NCI-H2107 treated with DMSO at 0.1 percent for 48 hours (cell line): ENCODE data around the gene SP110.
"Not testable (repeated sequence)": the region's sequence is repeated elsewhere in the genome, so short reads cannot be mapped to it uniquely, and the experiment has no call there.

ENCODE experiments used
- DNase-seq: peaks from one replicate; lab custom pipeline; 2025; ENCODE audit not compliant: unreplicated experiment; lab: John Stamatoyannopoulos, UW

SP110 gene

GRCh38 chr2:230225486-230225885, 5.7 kb upstream of the SP110 start, which contains the start of gene SP140:
SP140 (plus strand) TSS chr2:230225736; CDS start chr2:230225845, 109 bp downstream.
- DNase-seq = no peak

DNA sequence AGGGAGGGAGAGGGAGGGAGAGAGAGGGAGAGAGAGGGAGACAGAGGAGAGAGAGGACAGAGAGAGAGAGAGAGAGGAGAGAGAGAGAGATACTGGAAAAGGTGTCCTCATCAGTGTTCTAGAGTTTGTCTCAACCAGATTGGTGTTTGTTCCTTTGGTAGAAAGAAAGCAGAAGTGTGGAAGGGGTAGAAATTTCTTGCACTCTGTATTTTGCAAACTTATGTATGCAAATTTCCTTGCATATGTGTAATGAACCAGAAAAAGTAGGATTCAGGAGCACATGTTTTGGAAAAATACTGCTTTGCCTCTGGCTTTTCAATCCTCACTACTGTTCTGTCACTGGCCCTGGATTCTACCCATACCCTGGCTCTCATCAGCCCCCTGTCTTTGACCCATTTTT, 4.7 kb upstream of the SP110 start:
- no peak for DNase-seq

GRCh38 chr2:230222829-230223228, 3.0 kb upstream of the SP110 start:
- not testable (repeated sequence) for DNase-seq

DNA sequence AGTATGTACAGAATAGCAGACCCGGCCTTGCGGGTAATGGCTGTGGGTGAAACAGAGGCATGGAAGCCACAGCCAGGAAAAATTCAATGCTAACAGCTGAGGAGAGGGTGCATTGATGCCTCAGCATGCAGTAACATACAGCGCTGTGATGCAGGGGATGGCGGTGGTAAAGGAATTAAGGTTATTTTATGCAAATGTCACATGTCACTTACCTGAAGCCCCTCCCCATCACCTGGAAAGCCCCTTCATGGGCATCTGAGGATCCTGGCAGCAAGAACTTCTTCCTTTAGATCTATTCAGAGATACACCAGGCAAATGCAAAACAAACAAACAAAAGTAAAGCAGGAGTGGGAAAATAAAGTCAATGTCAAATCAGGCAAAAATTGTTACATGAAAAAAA, 1.7 kb upstream of the SP110 start:
- DNase-seq = no peak

GRCh38 chr2:230220347-230220969, 674 bp upstream of the SP110 start:
- no peak for DNase-seq

GRCh38 chr2:230218421-230218820, 1.4 kb downstream of the SP110 start:
- no peak for DNase-seq

- DNase-seq = no peak
Observed at GRCh38 chr2:230217424-230217823, 2.4 kb downstream of the SP110 start.

GRCh38 chr2:230216489-230216888, 3.3 kb downstream of the SP110 start:
- no peak for DNase-seq

DNA sequence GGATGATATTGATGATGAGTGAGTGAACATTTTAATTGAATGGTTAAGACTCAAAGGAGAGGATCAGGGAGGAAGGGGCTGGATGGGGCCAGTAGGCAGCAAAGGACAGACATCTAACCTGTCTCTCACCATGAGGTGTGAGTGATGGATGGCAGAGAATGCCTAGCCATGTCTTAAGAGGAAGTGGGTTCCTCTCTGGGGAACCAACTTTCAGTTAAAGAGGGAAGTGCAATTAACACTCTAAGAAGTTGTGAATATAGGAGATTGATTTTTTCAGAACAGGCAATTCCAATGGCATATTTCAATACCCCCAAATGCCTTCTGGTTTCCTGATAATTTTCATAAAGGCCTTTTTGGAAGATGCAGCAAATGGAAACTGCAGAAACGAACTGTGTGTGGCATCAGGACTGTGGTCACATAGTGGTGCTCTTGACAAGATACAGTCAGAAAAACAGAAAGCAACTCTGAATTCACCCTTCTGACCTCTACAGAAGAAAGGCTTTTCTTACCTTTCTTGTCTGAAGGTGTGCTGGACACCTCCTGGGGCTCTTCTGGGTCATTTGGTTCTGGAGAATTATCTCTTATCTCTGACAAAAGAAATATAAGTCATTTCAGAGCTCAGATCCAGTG, 10.2 kb downstream of the SP110 start:
- no peak for DNase-seq

- no peak for DNase-seq
Observed at GRCh38 chr2:230208576-230208975, 11.2 kb downstream of the SP110 start.

- no peak for DNase-seq
Observed at GRCh38 chr2:230205721-230206120, 14.1 kb downstream of the SP110 start.

GRCh38 chr2:230205034-230205433, 14.8 kb downstream of the SP110 start:
- DNase-seq = no peak

DNA sequence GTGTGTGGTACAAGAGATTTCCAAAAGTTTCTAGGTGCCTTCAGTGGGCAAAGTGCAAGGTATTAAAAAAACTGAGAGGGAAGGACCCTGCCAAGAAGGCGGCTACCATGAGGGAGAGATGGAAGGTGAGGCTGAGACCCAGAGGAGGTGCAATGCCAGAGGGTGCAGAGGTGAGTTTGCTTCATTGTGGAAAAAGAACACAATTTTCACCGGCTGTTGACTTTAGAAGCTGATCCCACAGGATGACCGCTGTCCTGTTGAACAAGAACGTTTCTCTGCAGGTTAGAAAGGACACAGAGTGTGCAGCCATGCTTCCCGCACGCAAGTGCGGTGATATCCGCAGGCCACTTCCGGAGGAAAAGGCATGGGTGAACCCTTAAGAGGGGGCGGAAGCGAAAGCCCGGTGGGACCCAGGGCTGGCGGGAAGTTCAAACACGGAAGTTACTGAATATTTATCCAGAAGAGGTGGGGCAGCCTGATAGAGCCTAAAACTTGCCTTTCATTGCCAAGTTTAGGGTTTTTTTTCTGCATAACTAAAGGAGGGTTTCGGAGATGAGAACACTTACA, 16.6 kb downstream of the SP110 start:
- DNase-seq = no peak

DNA sequence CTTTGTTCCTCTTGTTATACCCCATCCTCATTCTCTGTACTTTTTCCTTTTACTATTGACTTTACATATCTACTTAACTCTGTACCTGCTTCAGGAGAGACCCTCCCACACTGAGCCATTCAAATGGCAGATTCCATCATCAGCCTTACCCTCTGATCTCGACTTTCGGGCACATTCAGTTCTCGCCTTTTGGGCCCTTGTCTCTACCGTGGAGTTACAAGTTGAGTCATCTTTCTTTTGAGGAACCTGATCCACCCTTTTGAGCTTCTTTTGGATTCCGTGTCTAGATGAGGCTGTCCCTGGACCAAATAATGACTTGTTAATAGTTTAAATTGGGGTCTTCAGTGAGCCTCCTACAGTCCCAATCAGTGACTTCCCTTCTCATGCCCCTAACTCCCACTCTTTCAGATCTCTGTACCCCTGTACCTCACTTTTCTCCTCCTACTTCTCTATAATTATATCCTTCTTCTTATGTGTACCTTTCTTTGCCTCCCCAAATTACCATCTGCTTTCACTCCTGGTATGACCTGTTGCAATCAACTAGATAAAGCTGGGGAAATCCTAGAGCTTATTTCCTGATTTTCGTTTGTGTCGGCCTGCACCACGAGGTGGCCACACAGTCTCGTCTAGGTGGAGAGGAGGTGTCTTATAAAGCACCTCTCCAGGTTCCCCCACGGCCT, 17.2 kb downstream of the SP110 start:
- DNase-seq = no peak

- DNase-seq = no peak
Observed at GRCh38 chr2:230184727-230185578, 34.8 kb downstream of the SP110 start.

- no peak for DNase-seq
Observed at GRCh38 chr2:230181195-230181594, 38.6 kb downstream of the SP110 start.

DNA sequence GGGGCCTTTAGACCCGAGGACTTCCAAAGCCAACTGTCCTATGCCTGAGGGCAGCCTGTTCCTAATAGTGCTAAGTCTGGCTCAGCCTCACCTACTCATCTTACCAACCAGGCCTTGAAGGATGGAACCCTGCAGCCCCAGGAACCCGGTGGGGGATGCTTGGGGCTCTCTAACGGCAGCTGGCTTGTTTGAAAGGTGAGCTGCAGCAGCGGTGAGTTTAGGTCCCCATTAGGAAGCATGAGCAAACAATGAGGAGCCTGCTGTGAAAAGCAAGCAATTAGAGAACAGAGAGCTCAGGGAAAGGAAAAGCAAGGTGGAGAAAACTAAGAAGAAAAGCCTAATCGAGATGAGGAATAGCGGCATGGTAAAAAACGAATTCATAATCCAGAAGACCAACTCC, 39.9 kb downstream of the SP110 start:
- no peak for DNase-seq

- DNase-seq = no peak
Observed at GRCh38 chr2:230178546-230179485, 41.0 kb downstream of the SP110 start.

DNA sequence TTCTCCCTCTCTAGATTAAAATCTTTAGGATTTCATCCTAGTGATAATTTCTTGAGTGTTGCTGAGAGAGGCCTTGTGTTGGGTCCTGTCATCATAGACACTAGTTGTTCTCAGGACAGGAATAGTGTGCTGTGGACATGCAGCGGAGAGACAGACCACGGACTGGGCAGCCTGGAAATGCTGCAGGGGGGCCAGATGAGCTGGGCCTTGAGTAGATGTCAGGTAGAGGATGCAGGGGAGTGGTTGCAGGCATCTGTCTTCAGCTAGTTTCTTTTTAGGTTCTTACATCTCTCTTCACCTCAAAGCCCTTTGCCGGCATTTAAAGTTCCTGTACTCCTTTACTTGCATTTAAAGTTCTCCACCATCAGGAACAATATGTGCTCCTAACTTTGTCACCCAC, 42.8 kb downstream of the SP110 start:
- no peak for DNase-seq

GRCh38 chr2:230174466-230174865, 45.3 kb downstream of the SP110 start:
- no peak for DNase-seq
